Measurements from ENCODE around the gene LHFPL4. TPM values are rescaled to one million over a fixed set of nuclear protein-coding genes. Genes with fewer than 3 reads are reported as not detected.

LHFPL4 gene
- polyA plus RNA-seq, 3 donors, result not detected

DNA sequence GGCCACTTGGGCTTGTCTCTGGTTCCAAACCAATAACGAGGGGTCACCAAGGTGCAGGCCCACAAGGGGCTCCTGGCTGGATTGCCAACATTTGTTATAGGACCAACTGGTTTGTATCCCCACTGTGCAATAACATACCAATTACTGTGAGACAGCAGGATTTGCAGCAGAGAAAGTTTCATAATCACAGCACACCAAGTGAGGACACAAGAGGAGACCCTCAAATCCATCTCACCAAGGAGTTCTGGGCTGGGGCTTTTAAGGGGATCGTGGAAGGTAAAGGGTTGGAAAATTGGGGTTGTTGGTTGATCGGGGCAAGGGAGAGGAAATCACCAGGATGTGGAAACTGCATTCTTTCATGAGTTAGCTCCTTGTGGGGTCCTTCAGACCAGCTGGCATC lies 29.7 kb upstream of the LHFPL4 start:
- no peak overlapping the region for H3K27ac Mint-ChIP-seq
- Histone ChIP-seq H3K9me3 (replicated peaks in 1 of 2; ENCODE audit: control insufficient read depth in 1 of 2, insufficient read depth in 1 of 2, low read length in 2 of 2) (peaks cover 5 to 8% of the 10 kb centered on the region in 2 donors), H3K27ac (ENCODE audit: low read depth in 1 of 2, low read length in 2 of 2) (no peak overlapping the region), H3K4me2 (replicated peaks; ENCODE audit: extremely low read depth, low read length, poor library complexity, severe bottlenecking) (no peak overlapping the region), H3K36me3 (replicated peaks in 1 of 2; ENCODE audit: control insufficient read depth in 1 of 2, insufficient read depth in 2 of 2, low read length in 2 of 2) (no peaks in the 10 kb centered on the region), H3K27me3 (ENCODE audit: control insufficient read depth in 2 of 2, insufficient read depth in 2 of 2, low read length in 2 of 2) (no peaks in the 10 kb centered on the region), H3K4me1 (ENCODE audit: control insufficient read depth in 1 of 2, insufficient read depth in 2 of 2, low read length in 2 of 2) (no peaks in the 10 kb centered on the region), H3K9ac (ENCODE audit: insufficient read depth, low read length, poor library complexity, severe bottlenecking) (no peak overlapping the region), H3K79me2 (ENCODE audit: insufficient read depth, low read length) (no peaks in the 10 kb centered on the region), H2AFZ (ENCODE audit: insufficient read depth, low read depth, low read length, poor library complexity, severe bottlenecking) (no peak overlapping the region), H4K20me1 (ENCODE audit: insufficient read depth, low read length) (no peaks in the 10 kb centered on the region), H3K4me3 (replicated peaks in 1 of 3; ENCODE audit: low read depth in 2 of 3, low read length in 3 of 3) (no peak overlapping the region)
- WGBS (ENCODE audit: insufficient coverage), result 93% methylated on average over 2 of the region's 3 CpGs
- no peaks in the 10 kb centered on the region for H3K4me1 Mint-ChIP-seq
- peaks cover 7 to 19% (median 10%) of the 10 kb centered on the region in 3 donors for H3K27me3 Mint-ChIP-seq (ENCODE audit: low read depth in 3 of 3)
- no peak for TF ChIP-seq CTCF (IDR thresholded peaks at IDR 0.05)
- no peaks in the 10 kb centered on the region for H3K36me3 Mint-ChIP-seq
- no peak overlapping the region for H3K4me3 Mint-ChIP-seq
- no peak for DNase-seq
- peaks cover 3 to 27% (median 16%) of the 10 kb centered on the region in 7 donors for H3K9me3 Mint-ChIP-seq
- intact Hi-C loops (cut with micrococcal nuclease), result no loop called here

- peaks cover 3 to 25% (median 16%) of the 10 kb centered on the region in 7 donors for H3K9me3 Mint-ChIP-seq
- no peak overlapping the region for H3K27ac ChIP-seq (ENCODE audit: low read depth in 1 of 2, low read length in 2 of 2)
- intact Hi-C loops (cut with micrococcal nuclease), result no loop called here
- no peaks in the 10 kb centered on the region for H4K20me1 ChIP-seq (ENCODE audit: insufficient read depth, low read length)
- no peak overlapping the region for H3K9ac ChIP-seq (ENCODE audit: insufficient read depth, low read length, poor library complexity, severe bottlenecking)
- H3K4me1 Mint-ChIP-seq, result no peaks in the 10 kb centered on the region
- H3K27me3 ChIP-seq (ENCODE audit: control insufficient read depth in 2 of 2, insufficient read depth in 2 of 2, low read length in 2 of 2), result no peaks in the 10 kb centered on the region
- peaks cover 5 to 8% of the 10 kb centered on the region in 2 donors for H3K9me3 ChIP-seq (replicated peaks in 1 of 2; ENCODE audit: control insufficient read depth in 1 of 2, insufficient read depth in 1 of 2, low read length in 2 of 2)
- H3K36me3 Mint-ChIP-seq, result no peaks in the 10 kb centered on the region
- H3K4me3 ChIP-seq (replicated peaks in 1 of 3; ENCODE audit: low read depth in 2 of 3, low read length in 3 of 3), result no peak overlapping the region
- H3K27me3 Mint-ChIP-seq (ENCODE audit: low read depth in 3 of 3), result peaks cover 6 to 18% (median 7%) of the 10 kb centered on the region in 3 donors
- WGBS (ENCODE audit: insufficient coverage), result 80% methylated on average over 1 of the region's 3 CpGs
- H2AFZ ChIP-seq (ENCODE audit: insufficient read depth, low read depth, low read length, poor library complexity, severe bottlenecking), result no peak overlapping the region
- no peak overlapping the region for H3K27ac Mint-ChIP-seq
- H3K4me3 Mint-ChIP-seq, result no peak overlapping the region
- no peaks in the 10 kb centered on the region for H3K79me2 ChIP-seq (ENCODE audit: insufficient read depth, low read length)
- H3K4me2 ChIP-seq (replicated peaks; ENCODE audit: extremely low read depth, low read length, poor library complexity, severe bottlenecking), result no peak overlapping the region
- no peak for DNase-seq
- no peaks in the 10 kb centered on the region for H3K4me1 ChIP-seq (ENCODE audit: control insufficient read depth in 1 of 2, insufficient read depth in 2 of 2, low read length in 2 of 2)
- H3K36me3 ChIP-seq (replicated peaks in 1 of 2; ENCODE audit: control insufficient read depth in 1 of 2, insufficient read depth in 2 of 2, low read length in 2 of 2), result no peaks in the 10 kb centered on the region
- no peak for TF ChIP-seq CTCF (IDR thresholded peaks at IDR 0.05)
Measured at GRCh38 chr3:9582332-9582731, 28.7 kb upstream of the LHFPL4 start.
